Measurements from ENCODE around the gene RARG. TPM values are rescaled to one million over a fixed set of nuclear protein-coding genes. Genes with fewer than 3 reads are reported as not detected.

RARG gene
- total and polyA plus RNA-seq, 2 of the 8 experiments (the other 6 are each of a cell fraction or from before 2014, with no cell fraction given): 68.6 to 68.9 TPM

DNA sequence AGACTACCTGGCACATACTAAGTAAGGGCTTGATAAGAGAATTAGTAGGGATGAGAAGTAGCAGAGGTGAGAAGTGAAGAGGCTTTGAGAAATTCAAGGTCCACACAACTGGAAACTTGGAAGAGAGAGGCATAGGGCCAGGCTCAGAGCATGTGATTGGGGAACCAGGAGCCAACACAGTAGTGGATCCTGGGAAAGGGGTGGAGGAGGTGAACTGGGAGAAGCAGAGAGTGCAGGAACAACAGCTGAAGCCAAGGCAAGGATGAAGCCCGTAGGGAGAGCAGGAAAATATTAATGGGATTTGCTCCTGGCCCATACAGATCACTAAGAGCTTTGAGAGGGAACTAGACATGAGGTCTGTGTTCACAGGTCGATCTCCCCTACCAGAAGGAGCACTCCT lies 23.6 kb downstream of the RARG start (continued):
- TF ChIP-seq, protein P1, sequence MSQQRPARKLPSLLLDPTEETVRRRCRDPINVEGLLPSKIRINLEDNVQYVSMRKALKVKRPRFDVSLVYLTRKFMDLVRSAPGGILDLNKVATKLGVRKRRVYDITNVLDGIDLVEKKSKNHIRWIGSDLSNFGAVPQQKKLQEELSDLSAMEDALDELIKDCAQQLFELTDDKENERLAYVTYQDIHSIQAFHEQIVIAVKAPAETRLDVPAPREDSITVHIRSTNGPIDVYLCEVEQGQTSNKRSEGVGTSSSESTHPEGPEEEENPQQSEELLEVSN (IDR thresholded peaks at IDR 0.05): no peak
